HG02610 (cell line): ENCODE results near the gene CRB3.
A peak's percentile ranks its signal among the peaks of the same experiment; 100 is the strongest.
"Not testable (repeated sequence)": the region's sequence is repeated elsewhere in the genome, so short reads cannot be mapped to it uniquely, and the experiment has no call there.

ENCODE experiments used
- ATAC-seq: cut with Tn5 transposase; IDR thresholded peaks from one replicate; pipeline ENCODE4 v1.9.1; 2021; ENCODE audit warnings: mild to moderate bottlenecking, moderate library complexity; ENCODE audit not compliant: unreplicated experiment

The CRB3 gene

GRCh38 chr19:6490134-6490533 lies 26.1 kb downstream of the CRB3 start:
- no peak for ATAC-seq

GRCh38 chr19:6491802-6492592 lies 27.9 kb downstream of the CRB3 start:
- ATAC-seq = no peak

- ATAC-seq = no peak
Observed at GRCh38 chr19:6494438-6495036, 30.5 kb downstream of the CRB3 start.

GRCh38 chr19:6495947-6496346 lies 31.9 kb downstream of the CRB3 start:
- no peak for ATAC-seq

- no peak for ATAC-seq
Observed at GRCh38 chr19:6498294-6499036, 34.4 kb downstream of the CRB3 start.

GRCh38 chr19:6499052-6499790 lies 35.1 kb downstream of the CRB3 start:
- no peak for ATAC-seq

GRCh38 chr19:6500837-6501739 lies 37.0 kb downstream of the CRB3 start:
- ATAC-seq = no peak

GRCh38 chr19:6501740-6502648 lies 37.9 kb downstream of the CRB3 start, which contains the start of gene TUBB4A:
TSS of gene TUBB4A (minus strand) at chr19:6502309. CDS start at chr19:6502212, 97 bp downstream.
- ATAC-seq = no peak

- no peak for ATAC-seq
Observed at GRCh38 chr19:6503407-6504201, 39.5 kb downstream of the CRB3 start.

- not testable (repeated sequence) for ATAC-seq
Observed at GRCh38 chr19:6508028-6508771, 44.1 kb downstream of the CRB3 start.

- ATAC-seq = no peak
Observed at GRCh38 chr19:6509118-6509971, 45.3 kb downstream of the CRB3 start.

GRCh38 chr19:6510618-6511017 lies 46.5 kb downstream of the CRB3 start:
- ATAC-seq = no peak

GRCh38 chr19:6514089-6514488 lies 50.0 kb downstream of the CRB3 start:
- no peak for ATAC-seq

- no peak for ATAC-seq
Observed at GRCh38 chr19:6514926-6515544, 51.0 kb downstream of the CRB3 start.

- peak; percentile 42 for ATAC-seq
Observed at GRCh38 chr19:6516018-6516658, 52.1 kb downstream of the CRB3 start.
